Measurements from ENCODE around the gene CNTNAP2.

CNTNAP2 gene

GRCh38 chr7:146858690-146859089, 742.1 kb downstream of the CNTNAP2 start:
- Histone ChIP-seq H3K27ac (ENCODE audit: low read depth, low read length) (no peak overlapping the region), H3K79me2 (ENCODE audit: control insufficient read depth, insufficient read depth, low read length, unreplicated experiment) (no peaks in the 10 kb centered on the region)

GRCh38 chr7:146861701-146862100, 745.1 kb downstream of the CNTNAP2 start:
- no peaks in the 10 kb centered on the region for H3K4me1 ChIP-seq (ENCODE audit: control insufficient read depth, insufficient read depth, low read length, unreplicated experiment)
- H2AFZ ChIP-seq (ENCODE audit: low read length, unreplicated experiment) = no peak overlapping the region
- no peaks in the 10 kb centered on the region for H3K27me3 ChIP-seq (ENCODE audit: insufficient read depth, low read length)
- no peaks in the 10 kb centered on the region for H3K79me2 ChIP-seq (ENCODE audit: control insufficient read depth, insufficient read depth, low read length, unreplicated experiment)
- H3K27ac ChIP-seq (ENCODE audit: low read depth, low read length) = no peak overlapping the region
- no peak overlapping the region for H3K4me3 ChIP-seq (ENCODE audit: low read depth, low read length)
- H3K36me3 ChIP-seq (ENCODE audit: insufficient read depth, low read length) = no peaks in the 10 kb centered on the region

More at GRCh38 chr7:146858690-146859089, 742.1 kb downstream of the CNTNAP2 start:
- H3K27me3 ChIP-seq (ENCODE audit: insufficient read depth, low read length) = no peaks in the 10 kb centered on the region
- H2AFZ ChIP-seq (ENCODE audit: low read length, unreplicated experiment) = no peak overlapping the region
- no peaks in the 10 kb centered on the region for H3K4me1 ChIP-seq (ENCODE audit: control insufficient read depth, insufficient read depth, low read length, unreplicated experiment)
- no peaks in the 10 kb centered on the region for H3K36me3 ChIP-seq (ENCODE audit: insufficient read depth, low read length)
- no peak overlapping the region for H3K4me3 ChIP-seq (ENCODE audit: low read depth, low read length)

- no peak overlapping the region for H3K27ac ChIP-seq (ENCODE audit: low read depth, low read length)
- no peak overlapping the region for H3K4me3 ChIP-seq (ENCODE audit: low read depth, low read length)
- H2AFZ ChIP-seq (ENCODE audit: low read length, unreplicated experiment) = no peak overlapping the region
These were observed 745.8 kb downstream of the CNTNAP2 start for GRCh38 chr7:146862415-146862814.

GRCh38 chr7:146864644-146865043, 748.0 kb downstream of the CNTNAP2 start:
- Histone ChIP-seq H2AFZ (ENCODE audit: low read length, unreplicated experiment) (no peak overlapping the region), H3K27ac (ENCODE audit: low read depth, low read length) (no peak overlapping the region), H3K27me3 (ENCODE audit: insufficient read depth, low read length) (no peaks in the 10 kb centered on the region), H3K36me3 (ENCODE audit: insufficient read depth, low read length) (no peaks in the 10 kb centered on the region), H3K4me3 (ENCODE audit: low read depth, low read length) (no peak overlapping the region), H3K4me1 (ENCODE audit: control insufficient read depth, insufficient read depth, low read length, unreplicated experiment) (no peaks in the 10 kb centered on the region), H3K79me2 (ENCODE audit: control insufficient read depth, insufficient read depth, low read length, unreplicated experiment) (no peaks in the 10 kb centered on the region)

More at GRCh38 chr7:146862415-146862814, 745.8 kb downstream of the CNTNAP2 start:
- no peaks in the 10 kb centered on the region for H3K36me3 ChIP-seq (ENCODE audit: insufficient read depth, low read length)
- H3K79me2 ChIP-seq (ENCODE audit: control insufficient read depth, insufficient read depth, low read length, unreplicated experiment) = no peaks in the 10 kb centered on the region
- no peaks in the 10 kb centered on the region for H3K4me1 ChIP-seq (ENCODE audit: control insufficient read depth, insufficient read depth, low read length, unreplicated experiment)
- no peaks in the 10 kb centered on the region for H3K27me3 ChIP-seq (ENCODE audit: insufficient read depth, low read length)

GRCh38 chr7:146865696-146866095, 749.1 kb downstream of the CNTNAP2 start:
- H3K27me3 ChIP-seq (ENCODE audit: insufficient read depth, low read length) = no peaks in the 10 kb centered on the region
- no peak overlapping the region for H3K4me3 ChIP-seq (ENCODE audit: low read depth, low read length)
- H3K4me1 ChIP-seq (ENCODE audit: control insufficient read depth, insufficient read depth, low read length, unreplicated experiment) = no peaks in the 10 kb centered on the region
- H3K36me3 ChIP-seq (ENCODE audit: insufficient read depth, low read length) = no peaks in the 10 kb centered on the region
- no peak overlapping the region for H3K27ac ChIP-seq (ENCODE audit: low read depth, low read length)
- H3K79me2 ChIP-seq (ENCODE audit: control insufficient read depth, insufficient read depth, low read length, unreplicated experiment) = no peaks in the 10 kb centered on the region
- H2AFZ ChIP-seq (ENCODE audit: low read length, unreplicated experiment) = no peak overlapping the region

- Histone ChIP-seq H3K4me3 (ENCODE audit: low read depth, low read length) (no peak overlapping the region), H2AFZ (ENCODE audit: low read length, unreplicated experiment) (no peak overlapping the region), H3K4me1 (ENCODE audit: control insufficient read depth, insufficient read depth, low read length, unreplicated experiment) (no peaks in the 10 kb centered on the region), H3K27ac (ENCODE audit: low read depth, low read length) (no peak overlapping the region), H3K36me3 (ENCODE audit: insufficient read depth, low read length) (no peaks in the 10 kb centered on the region), H3K79me2 (ENCODE audit: control insufficient read depth, insufficient read depth, low read length, unreplicated experiment) (no peaks in the 10 kb centered on the region), H3K27me3 (ENCODE audit: insufficient read depth, low read length) (no peaks in the 10 kb centered on the region)
These were observed 758.1 kb downstream of the CNTNAP2 start for GRCh38 chr7:146874722-146875121.

GRCh38 chr7:146875237-146875785, 758.7 kb downstream of the CNTNAP2 start:
- Histone ChIP-seq H3K79me2 (ENCODE audit: control insufficient read depth, insufficient read depth, low read length, unreplicated experiment) (no peaks in the 10 kb centered on the region), H3K36me3 (ENCODE audit: insufficient read depth, low read length) (no peaks in the 10 kb centered on the region), H3K27ac (ENCODE audit: low read depth, low read length) (no peak overlapping the region), H3K4me3 (ENCODE audit: low read depth, low read length) (no peak overlapping the region), H3K4me1 (ENCODE audit: control insufficient read depth, insufficient read depth, low read length, unreplicated experiment) (no peaks in the 10 kb centered on the region), H3K27me3 (ENCODE audit: insufficient read depth, low read length) (no peaks in the 10 kb centered on the region), H2AFZ (ENCODE audit: low read length, unreplicated experiment) (no peak overlapping the region)

- Histone ChIP-seq H3K4me3 (ENCODE audit: low read depth, low read length) (no peak overlapping the region), H2AFZ (ENCODE audit: low read length, unreplicated experiment) (no peak overlapping the region), H3K4me1 (ENCODE audit: control insufficient read depth, insufficient read depth, low read length, unreplicated experiment) (no peaks in the 10 kb centered on the region), H3K27ac (ENCODE audit: low read depth, low read length) (no peak overlapping the region), H3K36me3 (ENCODE audit: insufficient read depth, low read length) (no peaks in the 10 kb centered on the region), H3K27me3 (ENCODE audit: insufficient read depth, low read length) (no peaks in the 10 kb centered on the region), H3K79me2 (ENCODE audit: control insufficient read depth, insufficient read depth, low read length, unreplicated experiment) (no peaks in the 10 kb centered on the region)
These were observed 759.4 kb downstream of the CNTNAP2 start for GRCh38 chr7:146875981-146876380.

- Histone ChIP-seq H3K79me2 (ENCODE audit: control insufficient read depth, insufficient read depth, low read length, unreplicated experiment) (no peaks in the 10 kb centered on the region), H2AFZ (ENCODE audit: low read length, unreplicated experiment) (no peak overlapping the region), H3K27ac (ENCODE audit: low read depth, low read length) (no peak overlapping the region), H3K27me3 (ENCODE audit: insufficient read depth, low read length) (no peaks in the 10 kb centered on the region), H3K36me3 (ENCODE audit: insufficient read depth, low read length) (no peaks in the 10 kb centered on the region), H3K4me3 (ENCODE audit: low read depth, low read length) (no peak overlapping the region), H3K4me1 (ENCODE audit: control insufficient read depth, insufficient read depth, low read length, unreplicated experiment) (no peaks in the 10 kb centered on the region)
These were observed 759.8 kb downstream of the CNTNAP2 start for GRCh38 chr7:146876411-146876810.

- no peaks in the 10 kb centered on the region for H3K27me3 ChIP-seq (ENCODE audit: insufficient read depth, low read length)
- no peak overlapping the region for H3K27ac ChIP-seq (ENCODE audit: low read depth, low read length)
- no peaks in the 10 kb centered on the region for H3K79me2 ChIP-seq (ENCODE audit: control insufficient read depth, insufficient read depth, low read length, unreplicated experiment)
- no peaks in the 10 kb centered on the region for H3K4me1 ChIP-seq (ENCODE audit: control insufficient read depth, insufficient read depth, low read length, unreplicated experiment)
- no peak overlapping the region for H3K4me3 ChIP-seq (ENCODE audit: low read depth, low read length)
- H3K36me3 ChIP-seq (ENCODE audit: insufficient read depth, low read length) = no peaks in the 10 kb centered on the region
- H2AFZ ChIP-seq (ENCODE audit: low read length, unreplicated experiment) = no peak overlapping the region
These were observed 762.3 kb downstream of the CNTNAP2 start for GRCh38 chr7:146878901-146879300.

- H3K4me1 ChIP-seq (ENCODE audit: control insufficient read depth, insufficient read depth, low read length, unreplicated experiment) = no peaks in the 10 kb centered on the region
- H3K27ac ChIP-seq (ENCODE audit: low read depth, low read length) = no peak overlapping the region
- H3K4me3 ChIP-seq (ENCODE audit: low read depth, low read length) = no peak overlapping the region
- H3K79me2 ChIP-seq (ENCODE audit: control insufficient read depth, insufficient read depth, low read length, unreplicated experiment) = no peaks in the 10 kb centered on the region
- no peaks in the 10 kb centered on the region for H3K27me3 ChIP-seq (ENCODE audit: insufficient read depth, low read length)
- H2AFZ ChIP-seq (ENCODE audit: low read length, unreplicated experiment) = no peak overlapping the region
- no peaks in the 10 kb centered on the region for H3K36me3 ChIP-seq (ENCODE audit: insufficient read depth, low read length)
These were observed 768.6 kb downstream of the CNTNAP2 start for GRCh38 chr7:146885231-146885630.
